Measurements from ENCODE around the gene PALLD. TPM values are rescaled to one million over a fixed set of nuclear protein-coding genes. Genes with fewer than 3 reads are reported as not detected.

Gene PALLD
- total RNA-seq, 2 donors from 2014 or later = 72.1 to 195 TPM

- Histone ChIP-seq H3K27ac (no peak overlapping the region), H3K27me3 (no peaks in the 10 kb centered on the region), H3K9ac (ENCODE audit: low read depth in 2 of 2, low read length in 2 of 2) (no peak overlapping the region), H3K9me3 (no peaks in the 10 kb centered on the region), H3K4me3 (no peak overlapping the region), H3K4me1 (no peaks in the 10 kb centered on the region), H3K36me3 (no peaks in the 10 kb centered on the region)
- DNase-seq = no peak
- TF ChIP-seq, protein P1, sequence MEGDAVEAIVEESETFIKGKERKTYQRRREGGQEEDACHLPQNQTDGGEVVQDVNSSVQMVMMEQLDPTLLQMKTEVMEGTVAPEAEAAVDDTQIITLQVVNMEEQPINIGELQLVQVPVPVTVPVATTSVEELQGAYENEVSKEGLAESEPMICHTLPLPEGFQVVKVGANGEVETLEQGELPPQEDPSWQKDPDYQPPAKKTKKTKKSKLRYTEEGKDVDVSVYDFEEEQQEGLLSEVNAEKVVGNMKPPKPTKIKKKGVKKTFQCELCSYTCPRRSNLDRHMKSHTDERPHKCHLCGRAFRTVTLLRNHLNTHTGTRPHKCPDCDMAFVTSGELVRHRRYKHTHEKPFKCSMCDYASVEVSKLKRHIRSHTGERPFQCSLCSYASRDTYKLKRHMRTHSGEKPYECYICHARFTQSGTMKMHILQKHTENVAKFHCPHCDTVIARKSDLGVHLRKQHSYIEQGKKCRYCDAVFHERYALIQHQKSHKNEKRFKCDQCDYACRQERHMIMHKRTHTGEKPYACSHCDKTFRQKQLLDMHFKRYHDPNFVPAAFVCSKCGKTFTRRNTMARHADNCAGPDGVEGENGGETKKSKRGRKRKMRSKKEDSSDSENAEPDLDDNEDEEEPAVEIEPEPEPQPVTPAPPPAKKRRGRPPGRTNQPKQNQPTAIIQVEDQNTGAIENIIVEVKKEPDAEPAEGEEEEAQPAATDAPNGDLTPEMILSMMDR (IDR thresholded peaks at IDR 0.05) = no peak
- intact Hi-C loops (cut with DNase I) = no loop called here
These were observed 145.7 kb downstream of the PALLD start for GRCh38 chr4:168642591-168642990.

GRCh38 chr4:168643111-168643795, 146.4 kb downstream of the PALLD start:
- TF ChIP-seq, protein P1 (IDR thresholded peaks at IDR 0.05) = no peak
- DNase-seq = no peak
- H3K27ac ChIP-seq = no peak overlapping the region
- H3K4me3 ChIP-seq = no peak overlapping the region
- H3K9ac ChIP-seq (ENCODE audit: low read depth in 2 of 2, low read length in 2 of 2) = no peak overlapping the region
- no peaks in the 10 kb centered on the region for H3K27me3 ChIP-seq
- no peaks in the 10 kb centered on the region for H3K36me3 ChIP-seq
- H3K9me3 ChIP-seq = no peaks in the 10 kb centered on the region
- intact Hi-C loops (cut with DNase I) = no loop called here
- no peaks in the 10 kb centered on the region for H3K4me1 ChIP-seq

GRCh38 chr4:168643796-168644159, 146.9 kb downstream of the PALLD start:
- TF ChIP-seq, protein P1 (IDR thresholded peaks at IDR 0.05) = no peak
- Histone ChIP-seq H3K9me3 (no peaks in the 10 kb centered on the region), H3K9ac (ENCODE audit: low read depth in 2 of 2, low read length in 2 of 2) (no peak overlapping the region), H3K27me3 (no peaks in the 10 kb centered on the region), H3K36me3 (no peaks in the 10 kb centered on the region), H3K4me1 (no peaks in the 10 kb centered on the region), H3K27ac (no peak overlapping the region), H3K4me3 (no peak overlapping the region)
- intact Hi-C loops (cut with DNase I) = no loop called here
- DNase-seq = no peak

DNA sequence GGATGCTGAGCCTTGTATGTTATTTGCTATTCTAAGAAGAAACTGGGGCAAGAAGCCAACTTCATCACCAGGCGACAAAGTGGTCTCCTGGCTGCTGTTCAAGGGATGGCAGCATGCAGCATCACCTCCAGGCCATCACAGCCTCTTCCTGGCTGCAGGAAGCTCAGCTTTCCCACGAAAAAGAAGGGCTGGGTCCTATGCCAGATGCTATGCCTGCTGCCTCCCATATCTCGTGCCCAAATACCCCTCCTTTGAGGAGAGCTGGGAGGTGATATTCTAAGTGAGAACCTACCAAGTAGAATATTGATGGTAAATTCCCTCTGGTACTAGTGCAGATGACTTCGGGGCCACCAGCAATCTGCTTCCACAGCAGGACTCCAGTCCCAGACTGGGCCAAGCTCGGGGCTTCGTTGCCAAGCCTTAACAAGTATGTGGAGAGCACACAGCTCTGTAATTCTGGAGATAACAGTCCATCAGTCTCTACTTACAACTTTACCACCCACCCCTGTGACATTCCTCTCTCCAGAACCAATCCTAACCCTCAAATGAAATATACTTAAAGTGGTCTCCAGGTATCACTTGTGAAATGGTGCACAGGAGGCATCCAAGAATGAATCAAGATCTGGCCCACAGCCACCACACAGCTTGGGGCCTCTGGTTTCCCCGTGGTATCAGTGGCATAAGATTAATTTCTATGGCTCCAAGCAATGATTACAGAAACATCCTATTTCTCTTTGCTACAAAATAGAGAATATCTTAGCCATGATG, 149.3 kb downstream of the PALLD start:
- no peaks in the 10 kb centered on the region for H3K27me3 ChIP-seq
- no peaks in the 10 kb centered on the region for H3K36me3 ChIP-seq
- H3K27ac ChIP-seq = no peak overlapping the region
- H3K9me3 ChIP-seq = no peaks in the 10 kb centered on the region
- intact Hi-C loops (cut with DNase I) = no loop called here
- no peak overlapping the region for H3K4me3 ChIP-seq
- DNase-seq = no peak
- H3K9ac ChIP-seq (ENCODE audit: low read depth in 2 of 2, low read length in 2 of 2) = no peak overlapping the region
- H3K4me1 ChIP-seq = no peaks in the 10 kb centered on the region
- TF ChIP-seq, protein P1 (IDR thresholded peaks at IDR 0.05) = no peak

DNA sequence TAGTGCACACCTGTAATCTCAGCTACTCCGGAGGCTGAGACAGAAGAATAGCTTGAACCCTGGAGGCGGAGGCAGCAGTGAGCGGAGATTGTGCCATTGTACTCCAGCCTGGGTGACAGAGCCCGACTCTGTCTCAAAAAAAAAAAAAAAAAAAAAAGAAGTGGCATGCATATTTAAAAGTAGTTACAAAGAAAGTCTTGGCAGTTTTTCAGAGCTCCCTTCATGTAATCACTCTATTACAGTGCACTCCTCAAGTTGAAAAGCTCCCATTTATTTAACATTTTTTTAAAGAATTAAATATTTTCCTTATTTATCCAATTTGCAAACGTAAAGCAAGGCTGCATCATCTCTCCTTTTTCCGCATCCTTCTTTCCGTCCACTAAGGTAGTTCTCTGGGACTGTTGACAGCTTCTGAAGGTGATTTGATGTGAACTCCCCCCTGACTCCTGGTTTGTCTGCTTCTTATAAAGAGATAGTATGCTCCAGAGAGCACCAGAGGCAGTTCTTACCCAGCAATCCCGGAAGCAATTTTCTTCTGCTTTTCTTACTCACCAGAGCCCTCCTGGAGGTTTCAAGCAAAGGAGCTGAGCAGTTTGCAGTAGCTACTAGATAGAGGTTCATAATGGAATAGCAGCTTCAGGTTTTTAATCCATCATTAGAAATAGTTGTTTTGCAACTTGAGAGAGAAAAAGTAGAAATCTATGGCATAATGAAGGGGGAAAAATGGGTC, 151.0 kb downstream of the PALLD start:
- Histone ChIP-seq H3K9me3 (no peaks in the 10 kb centered on the region), H3K4me1 (no peaks in the 10 kb centered on the region), H3K9ac (ENCODE audit: low read depth in 2 of 2, low read length in 2 of 2) (no peak overlapping the region), H3K27ac (no peak overlapping the region), H3K27me3 (no peaks in the 10 kb centered on the region), H3K36me3 (no peaks in the 10 kb centered on the region), H3K4me3 (no peak overlapping the region)
- intact Hi-C loops (cut with DNase I) = no loop called here
- TF ChIP-seq, protein P1 (IDR thresholded peaks at IDR 0.05) = no peak
- no peak for DNase-seq

Measured in colonic mucosa (tissue), 4 donors.